DMS153 treated with DMSO at 0.1 percent for 48 hours (cell line): ENCODE measurements around the gene ASTN2.
A peak's percentile ranks its signal among the peaks of the same experiment; 100 is the strongest.

Experiments used
- DNase-seq: peaks from one replicate; lab custom pipeline; 2025; ENCODE audit not compliant: unreplicated experiment; lab: John Stamatoyannopoulos, UW

Gene ASTN2

GRCh38 chr9:117374076-117374725 lies 40.7 kb downstream of the ASTN2 start:
- no peak for DNase-seq

- no peak for DNase-seq
Observed at GRCh38 chr9:117368684-117369230, 46.1 kb downstream of the ASTN2 start.

- peak; percentile 16 for DNase-seq
Observed at GRCh38 chr9:117365438-117365837, 49.4 kb downstream of the ASTN2 start.

- no peak for DNase-seq
Observed at GRCh38 chr9:117363006-117363405, 51.9 kb downstream of the ASTN2 start.

GRCh38 chr9:117359910-117360309 lies 54.9 kb downstream of the ASTN2 start:
- no peak for DNase-seq

- no peak for DNase-seq
Observed at GRCh38 chr9:117355542-117355941, 59.3 kb downstream of the ASTN2 start.

- no peak for DNase-seq
Observed at GRCh38 chr9:117354997-117355396, 59.9 kb downstream of the ASTN2 start.

GRCh38 chr9:117354244-117354847 lies 60.5 kb downstream of the ASTN2 start:
- no peak for DNase-seq

GRCh38 chr9:117344892-117345660 lies 69.8 kb downstream of the ASTN2 start:
- DNase-seq, result no peak

- DNase-seq, result no peak
Observed at GRCh38 chr9:117343427-117343826, 71.4 kb downstream of the ASTN2 start.

- no peak for DNase-seq
Observed at GRCh38 chr9:117341151-117341550, 73.7 kb downstream of the ASTN2 start.

GRCh38 chr9:117340422-117340821 lies 74.4 kb downstream of the ASTN2 start:
- DNase-seq, result no peak

- no peak for DNase-seq
Observed at GRCh38 chr9:117335837-117336433, 78.9 kb downstream of the ASTN2 start.

- DNase-seq, result no peak
Observed at GRCh38 chr9:117334101-117334500, 80.8 kb downstream of the ASTN2 start.

GRCh38 chr9:117325831-117326230 lies 89.0 kb downstream of the ASTN2 start:
- no peak for DNase-seq

- DNase-seq, result no peak
Observed at GRCh38 chr9:117325110-117325731, 89.6 kb downstream of the ASTN2 start.

GRCh38 chr9:117323390-117323789 lies 91.5 kb downstream of the ASTN2 start:
- DNase-seq, result no peak

- DNase-seq, result no peak
Observed at GRCh38 chr9:117317192-117317591, 97.7 kb downstream of the ASTN2 start.

- DNase-seq, result no peak
Observed at GRCh38 chr9:117315236-117315635, 99.6 kb downstream of the ASTN2 start.

- no peak for DNase-seq
Observed at GRCh38 chr9:117313989-117314388, 100.9 kb downstream of the ASTN2 start.

- no peak for DNase-seq
Observed at GRCh38 chr9:117307701-117308100, 107.2 kb downstream of the ASTN2 start.
